GM18909 (cell line): Measurements from ENCODE around the gene KCNQ4.

ENCODE experiments used
- ATAC-seq: cut with Tn5 transposase; IDR thresholded peaks from one replicate; pipeline ENCODE4 v1.9.1; 2021; ENCODE audit warnings: mild to moderate bottlenecking; ENCODE audit not compliant: unreplicated experiment, poor library complexity

The KCNQ4 gene

DNA sequence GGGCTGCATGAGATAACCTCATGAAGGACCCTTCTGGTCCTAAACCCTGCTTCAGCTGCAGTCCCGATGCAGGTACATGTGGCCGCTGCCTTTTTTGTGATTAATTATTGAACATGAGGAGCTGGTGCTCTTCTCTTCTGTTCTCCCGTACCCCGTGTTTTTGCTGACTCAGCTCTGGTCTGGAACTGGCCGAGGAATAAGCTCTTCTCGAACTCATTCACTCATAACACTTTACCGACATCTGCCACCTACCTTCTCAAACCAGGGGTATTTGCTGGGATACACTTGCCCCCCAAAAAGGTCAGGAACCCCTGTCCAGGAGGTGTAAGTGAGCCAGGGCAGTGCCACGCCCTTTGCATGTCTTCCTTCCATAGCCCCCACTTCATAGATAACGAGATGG, 31.8 kb downstream of the KCNQ4 start:
- no peak for ATAC-seq

DNA sequence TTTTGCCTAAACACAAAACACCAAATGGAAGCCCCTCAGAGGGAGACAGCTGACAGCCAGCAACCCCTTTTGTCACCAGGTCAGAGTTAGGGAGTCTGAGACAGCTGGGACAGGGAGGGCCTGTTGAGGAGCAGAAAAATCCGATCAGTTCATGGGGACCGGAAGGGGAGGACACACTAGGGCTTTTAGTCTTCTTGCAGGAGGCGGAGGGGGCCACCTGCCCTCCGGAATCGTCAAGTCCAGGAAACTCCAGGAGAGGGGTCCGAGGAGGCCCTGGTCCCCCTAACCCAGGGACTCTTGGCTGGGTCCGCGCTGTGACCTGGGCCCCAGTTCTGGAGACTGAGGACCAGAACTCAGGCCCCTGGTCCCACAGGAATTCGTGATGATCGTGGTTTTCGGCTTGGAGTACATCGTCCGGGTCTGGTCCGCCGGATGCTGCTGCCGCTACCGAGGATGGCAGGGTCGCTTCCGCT, 34.2 kb downstream of the KCNQ4 start:
- peak; percentile 14 for ATAC-seq

DNA sequence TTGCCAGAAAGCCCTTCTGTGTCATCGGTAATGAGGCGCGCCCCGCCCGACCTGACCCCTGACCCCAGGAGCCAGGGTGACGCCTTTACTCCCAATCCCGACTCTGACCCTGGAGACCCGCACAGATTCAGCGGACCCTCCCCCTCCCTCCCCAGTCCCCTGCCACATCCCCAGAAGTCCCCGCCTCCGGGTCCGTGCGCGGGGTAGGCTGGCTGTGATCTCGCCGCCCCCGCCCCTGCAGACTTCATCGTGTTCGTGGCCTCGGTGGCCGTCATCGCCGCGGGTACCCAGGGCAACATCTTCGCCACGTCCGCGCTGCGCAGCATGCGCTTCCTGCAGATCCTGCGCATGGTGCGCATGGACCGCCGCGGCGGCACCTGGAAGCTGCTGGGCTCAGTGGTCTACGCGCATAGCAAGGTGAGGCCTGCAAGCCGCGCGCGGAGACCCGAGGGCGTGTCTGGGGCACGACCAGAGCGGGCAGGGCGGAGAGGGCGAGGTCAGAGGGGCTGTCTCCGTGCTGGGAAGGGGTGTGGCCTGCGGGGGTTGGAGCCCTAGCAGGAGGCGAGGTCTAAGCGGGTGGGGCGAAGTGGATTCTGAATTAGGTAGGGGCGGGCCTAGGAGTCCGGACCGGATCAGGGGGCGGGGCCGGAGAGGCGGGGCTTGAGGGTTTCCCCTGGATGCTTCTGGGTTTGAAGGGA, 34.8 kb downstream of the KCNQ4 start:
- peak; percentile 80 for ATAC-seq

DNA sequence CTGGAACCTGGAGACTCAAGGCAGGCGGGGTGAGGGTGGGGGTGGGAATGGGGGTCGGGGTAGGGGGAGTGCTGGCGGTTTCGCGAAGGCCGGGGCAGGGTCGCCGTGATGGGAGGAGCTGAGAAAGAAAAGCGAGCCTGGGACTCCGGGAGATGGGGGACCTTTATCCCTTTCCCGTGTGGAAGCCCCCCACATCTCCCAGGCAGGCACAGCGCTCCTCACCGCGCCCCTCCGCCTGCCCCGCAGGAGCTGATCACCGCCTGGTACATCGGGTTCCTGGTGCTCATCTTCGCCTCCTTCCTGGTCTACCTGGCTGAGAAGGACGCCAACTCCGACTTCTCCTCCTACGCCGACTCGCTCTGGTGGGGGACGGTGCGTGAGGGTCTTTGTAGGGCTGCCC, 35.5 kb downstream of the KCNQ4 start:
- ATAC-seq, result no peak

DNA sequence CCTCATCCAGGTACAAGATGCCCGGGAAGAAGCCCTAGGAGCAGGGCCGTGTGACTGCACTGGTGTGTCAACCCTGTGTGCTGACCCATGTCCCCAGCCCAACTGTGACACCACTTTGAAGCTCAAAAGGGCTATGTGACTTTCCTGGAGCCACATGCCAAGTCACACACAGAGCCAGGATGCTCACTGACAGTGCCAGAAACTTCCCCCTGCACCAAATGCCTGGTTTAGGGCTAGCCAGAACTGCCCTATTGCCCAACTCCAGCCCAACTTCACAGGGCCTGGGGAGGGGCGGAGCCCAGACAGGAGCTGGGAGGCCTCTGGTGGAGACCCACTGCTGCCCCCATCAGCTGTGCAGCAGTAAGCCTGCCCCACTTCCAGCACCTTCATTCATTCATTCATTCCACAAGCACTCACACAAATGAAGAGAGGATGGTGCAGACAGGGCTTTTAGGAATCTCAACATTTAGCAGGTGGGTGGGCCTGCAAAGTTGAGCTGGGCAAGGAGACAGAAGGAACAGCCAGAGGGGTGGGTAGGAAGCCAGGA, 36.7 kb downstream of the KCNQ4 start:
- no peak for ATAC-seq

DNA sequence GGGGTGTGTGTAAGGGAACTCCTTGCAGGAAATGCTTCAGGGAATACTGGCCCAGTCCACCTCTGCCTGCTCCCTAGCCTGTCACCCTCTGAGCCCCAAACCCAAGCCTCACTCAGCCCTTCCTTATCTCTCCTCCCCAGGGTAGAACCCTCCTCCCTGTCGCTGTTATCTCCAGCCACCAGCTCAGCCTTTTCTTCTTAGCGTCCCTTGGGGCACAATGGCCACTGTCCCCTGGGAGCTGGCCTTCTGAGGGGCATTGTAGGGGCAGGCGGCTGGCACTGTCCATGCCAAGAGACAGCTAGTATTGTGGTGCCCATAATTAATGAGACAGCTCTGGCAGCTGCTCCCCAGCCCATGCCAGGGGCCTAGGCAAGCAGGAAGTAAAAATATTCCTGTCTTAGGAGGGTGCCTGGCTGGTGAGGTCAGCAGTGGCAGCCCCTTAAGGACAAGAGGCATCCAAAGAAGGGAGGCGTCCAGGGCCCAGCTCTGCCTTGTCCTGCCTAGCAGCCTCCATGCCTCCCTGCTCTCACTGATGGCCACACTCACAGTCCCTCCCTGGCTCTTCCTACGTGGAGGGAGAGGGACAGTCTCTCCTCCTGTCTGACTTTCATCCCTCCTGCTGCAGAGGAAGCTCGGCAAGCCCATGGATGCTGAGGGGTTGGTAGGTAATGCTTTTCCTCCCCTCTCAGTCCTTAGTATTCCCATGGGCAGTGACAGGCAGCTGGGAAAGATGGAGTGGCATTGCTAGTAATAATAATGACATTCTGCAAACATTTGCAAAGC, 37.5 kb downstream of the KCNQ4 start:
- no peak for ATAC-seq

DNA sequence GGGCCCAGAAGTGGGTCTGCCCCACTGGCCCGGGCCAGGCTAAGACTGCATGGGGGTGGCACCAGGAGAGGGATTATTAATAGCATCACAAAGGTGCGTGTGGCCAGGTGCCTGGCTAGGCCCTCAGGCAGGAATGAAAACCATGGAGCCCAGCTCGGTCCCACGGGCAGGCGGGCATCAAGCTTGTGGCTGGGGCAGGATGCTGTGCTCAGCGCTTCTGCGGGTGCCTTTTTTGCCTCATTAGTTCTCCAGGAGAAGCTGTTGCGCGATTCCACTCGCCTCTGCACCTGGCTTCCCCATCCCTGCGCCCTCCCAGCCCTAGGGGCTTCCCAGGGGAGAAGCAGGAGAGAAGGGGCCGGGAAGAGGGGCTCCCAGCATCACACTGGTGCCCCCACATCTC, 39.3 kb downstream of the KCNQ4 start:
- ATAC-seq, result no peak

DNA sequence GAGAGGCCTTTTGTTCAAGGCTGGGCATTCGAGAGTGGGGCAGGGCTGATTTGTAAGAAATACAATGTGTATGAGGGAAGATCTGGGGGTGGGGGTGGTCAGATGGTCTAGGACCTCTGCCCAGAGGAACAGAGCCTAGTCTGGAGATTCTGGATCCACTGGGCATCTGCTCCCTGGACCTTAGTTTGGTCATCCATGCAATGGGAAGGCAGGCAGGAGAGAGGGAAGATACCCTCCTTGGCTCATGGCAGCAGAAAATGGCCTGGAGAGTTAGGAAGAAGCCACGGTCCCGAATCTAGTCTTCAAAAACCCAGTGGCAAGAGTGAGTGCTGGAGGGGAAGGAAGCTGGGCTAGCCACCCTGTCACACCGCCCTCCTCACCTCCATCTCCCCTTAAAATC, 39.8 kb downstream of the KCNQ4 start:
- no peak for ATAC-seq

DNA sequence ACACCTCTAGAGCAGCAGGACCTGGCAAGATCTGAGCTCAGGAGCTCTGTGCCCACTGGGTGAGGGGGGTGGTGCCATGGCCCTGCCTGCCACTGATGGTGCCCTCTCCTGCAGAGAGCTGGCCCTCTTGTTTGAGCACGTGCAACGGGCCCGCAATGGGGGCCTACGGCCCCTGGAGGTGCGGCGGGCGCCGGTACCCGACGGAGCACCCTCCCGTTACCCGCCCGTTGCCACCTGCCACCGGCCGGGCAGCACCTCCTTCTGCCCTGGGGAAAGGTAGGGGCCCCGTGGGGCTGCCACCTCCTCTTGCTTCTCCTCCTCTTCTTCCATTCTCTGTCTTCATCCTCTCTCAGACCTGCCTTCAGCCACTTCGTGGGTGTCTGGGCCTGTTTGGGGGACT, 40.4 kb downstream of the KCNQ4 start:
- no peak for ATAC-seq

DNA sequence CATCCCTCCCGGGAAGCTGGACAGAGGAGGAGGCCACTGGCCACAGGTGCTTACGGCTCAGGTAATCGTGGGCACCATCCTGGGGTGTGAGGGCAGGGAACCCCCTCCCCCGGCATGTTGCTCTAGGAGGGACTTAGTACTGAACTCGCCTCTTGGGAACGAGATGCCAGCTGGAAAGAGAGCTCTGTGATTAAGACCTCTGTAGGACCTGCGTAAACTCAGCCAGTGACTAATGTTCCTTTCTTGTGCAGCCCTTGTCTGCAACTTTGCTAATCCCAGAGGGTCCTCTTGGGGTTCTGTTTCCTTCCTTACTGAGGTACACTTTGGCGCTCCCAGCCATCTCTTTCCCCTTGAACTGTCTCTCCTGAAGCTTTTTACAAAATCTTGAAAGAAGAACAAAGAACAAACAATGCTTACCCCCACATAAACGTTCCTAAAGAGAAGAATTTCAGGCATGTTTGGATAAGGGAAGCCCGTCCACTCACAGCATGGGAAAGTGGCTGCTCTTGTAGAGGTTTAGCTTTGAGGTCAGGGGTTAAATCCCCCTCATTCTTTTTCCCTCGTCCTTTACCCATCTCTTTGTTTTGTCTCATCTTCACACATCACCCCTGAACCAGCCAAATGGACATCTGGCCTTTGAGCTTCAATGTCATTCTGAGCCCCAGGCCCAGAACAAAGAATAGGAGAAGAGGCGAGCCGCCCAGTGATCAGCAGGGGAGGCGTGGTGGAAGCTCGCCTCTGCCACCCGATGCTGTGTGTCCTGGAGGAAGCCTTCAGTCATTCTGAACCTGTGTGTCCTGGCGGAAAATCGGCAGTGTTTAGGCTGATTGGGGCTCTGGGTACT, 41.2 kb downstream of the KCNQ4 start:
- no peak for ATAC-seq

DNA sequence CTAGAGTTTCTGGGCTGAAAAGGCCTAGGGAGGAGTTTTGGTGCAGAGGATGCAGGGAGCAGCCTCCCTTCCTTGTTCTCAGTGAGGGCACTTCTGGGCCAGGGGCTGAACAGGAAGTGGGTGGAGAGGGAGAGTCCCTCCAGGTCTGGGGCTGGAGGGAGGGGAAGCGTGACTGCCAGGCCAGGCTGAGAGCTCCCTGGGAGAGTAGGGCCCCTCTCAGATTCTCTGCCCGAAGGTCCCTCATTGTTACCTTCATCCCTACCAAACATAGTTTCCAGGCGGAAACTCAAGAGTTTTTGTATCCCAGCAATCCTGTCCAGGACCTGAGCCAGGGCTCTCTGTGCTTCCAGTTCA, 41.8 kb downstream of the KCNQ4 start:
- peak; percentile 76 for ATAC-seq

DNA sequence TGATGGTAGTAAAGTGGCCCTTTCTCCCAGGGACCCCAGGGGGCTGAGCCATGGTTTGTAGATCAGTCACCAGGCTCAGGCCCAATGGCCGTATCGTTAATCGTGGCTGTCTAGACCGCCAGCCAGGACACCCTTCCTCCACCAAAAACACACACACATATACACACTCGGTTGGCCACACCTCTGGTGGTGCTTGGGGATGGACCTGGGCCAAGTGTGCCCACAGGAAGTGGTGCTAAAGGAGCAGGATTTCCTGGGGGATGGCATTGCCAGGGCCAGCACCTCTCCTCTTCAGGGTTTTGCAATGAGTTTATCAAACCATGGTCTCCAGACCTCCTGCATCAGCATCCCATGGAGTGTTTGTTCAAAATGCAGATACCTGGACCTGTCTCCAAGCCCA, 42.4 kb downstream of the KCNQ4 start:
- no peak for ATAC-seq

DNA sequence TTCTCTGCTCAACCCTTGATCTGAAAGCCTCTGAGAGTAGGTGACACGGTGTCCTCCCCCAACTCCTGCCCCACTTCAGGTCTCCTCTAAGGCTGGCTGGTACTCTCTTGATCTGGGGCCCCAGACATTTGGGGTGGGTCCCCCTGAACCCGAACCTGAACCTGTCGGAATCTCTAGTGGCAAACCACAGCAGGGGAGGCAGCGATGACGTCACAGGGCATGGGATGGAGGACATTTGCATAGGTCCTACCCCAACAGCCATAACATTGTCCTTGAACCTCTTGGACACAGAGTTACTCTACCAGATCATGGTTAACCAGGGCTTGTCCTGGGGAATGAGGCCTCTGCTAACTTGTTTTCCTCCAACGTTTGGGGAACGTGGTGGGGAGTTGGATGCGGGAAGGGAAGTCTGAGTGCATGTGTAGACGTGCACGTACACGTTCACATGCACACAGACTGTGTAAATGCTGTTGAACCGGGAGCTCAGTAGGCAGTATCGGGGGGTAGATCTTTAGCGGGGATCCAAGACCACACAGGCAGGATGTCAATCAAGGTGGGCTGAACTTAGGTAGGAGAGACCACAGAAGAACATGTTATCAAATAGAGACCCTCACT, 46.2 kb downstream of the KCNQ4 start:
- no peak for ATAC-seq

DNA sequence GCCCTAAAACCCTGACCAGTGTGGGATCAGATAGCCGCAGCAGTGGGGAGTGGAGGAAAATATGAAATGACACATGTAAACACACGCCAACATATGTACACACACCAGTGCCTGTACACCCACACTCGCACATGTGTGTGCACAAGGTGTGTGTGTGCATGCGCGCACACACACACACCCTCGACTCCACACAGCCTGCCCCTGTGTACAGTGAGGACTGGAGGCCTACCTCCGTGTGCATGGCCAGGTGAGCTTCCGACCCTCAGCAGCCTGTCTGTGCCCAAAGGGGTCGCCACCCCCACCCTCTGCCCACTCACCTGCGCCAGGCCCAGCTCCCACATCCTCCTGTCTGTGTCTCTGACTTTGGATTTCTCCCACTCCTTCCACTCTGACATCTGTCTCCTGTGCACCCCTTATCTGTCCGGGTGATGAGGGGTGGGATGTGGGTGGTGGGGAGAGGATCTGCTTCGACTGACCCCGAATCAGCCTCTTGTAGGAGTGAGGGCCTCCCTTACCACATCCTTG, 46.9 kb downstream of the KCNQ4 start:
- no peak for ATAC-seq

DNA sequence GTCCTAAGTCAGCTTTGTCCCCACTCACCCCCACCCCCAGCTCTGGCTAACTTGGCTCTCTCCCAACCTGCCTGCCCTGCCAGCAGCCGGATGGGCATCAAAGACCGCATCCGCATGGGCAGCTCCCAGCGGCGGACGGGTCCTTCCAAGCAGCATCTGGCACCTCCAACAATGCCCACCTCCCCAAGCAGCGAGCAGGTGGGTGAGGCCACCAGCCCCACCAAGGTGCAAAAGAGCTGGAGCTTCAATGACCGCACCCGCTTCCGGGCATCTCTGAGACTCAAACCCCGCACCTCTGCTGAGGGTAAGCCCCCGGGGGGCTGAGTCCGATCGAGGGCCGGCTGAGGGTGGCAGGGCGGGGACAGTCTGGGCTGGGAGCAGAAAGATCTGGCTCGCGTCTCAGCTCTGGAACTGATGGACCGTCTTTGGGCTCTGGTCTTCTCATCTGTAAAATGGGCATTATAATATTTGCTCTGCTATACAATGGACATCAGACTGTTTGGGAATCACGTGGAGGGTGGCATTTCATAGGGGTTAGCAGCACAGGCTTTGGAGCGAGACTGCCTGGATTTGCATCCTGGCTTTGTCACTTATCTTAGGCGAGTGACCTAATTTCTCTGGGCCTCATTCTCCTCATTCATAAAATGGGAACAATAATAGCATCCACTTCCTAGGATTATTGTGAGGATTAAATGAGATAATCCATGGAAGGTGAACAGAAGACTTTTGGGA, 47.6 kb downstream of the KCNQ4 start:
- ATAC-seq, result no peak

DNA sequence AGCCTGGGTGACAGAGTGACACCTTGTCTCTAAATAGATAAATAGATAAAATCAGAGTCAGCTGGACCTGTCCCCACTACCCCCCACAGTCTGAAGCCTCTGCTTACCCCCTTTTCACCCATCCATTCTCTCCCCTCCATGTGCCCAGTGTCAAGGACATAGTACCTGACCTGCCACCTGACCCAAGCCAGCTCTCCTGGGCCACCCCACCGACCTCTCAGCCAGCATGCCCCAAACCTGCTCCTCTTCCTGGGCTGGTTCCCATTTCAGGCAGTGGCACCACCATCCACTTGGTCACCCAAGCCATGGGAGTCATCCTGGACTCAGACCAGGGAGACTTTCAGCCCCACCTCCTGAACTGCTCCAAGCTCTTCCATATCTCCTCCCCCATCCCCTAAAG, 50.4 kb downstream of the KCNQ4 start:
- ATAC-seq, result no peak

DNA sequence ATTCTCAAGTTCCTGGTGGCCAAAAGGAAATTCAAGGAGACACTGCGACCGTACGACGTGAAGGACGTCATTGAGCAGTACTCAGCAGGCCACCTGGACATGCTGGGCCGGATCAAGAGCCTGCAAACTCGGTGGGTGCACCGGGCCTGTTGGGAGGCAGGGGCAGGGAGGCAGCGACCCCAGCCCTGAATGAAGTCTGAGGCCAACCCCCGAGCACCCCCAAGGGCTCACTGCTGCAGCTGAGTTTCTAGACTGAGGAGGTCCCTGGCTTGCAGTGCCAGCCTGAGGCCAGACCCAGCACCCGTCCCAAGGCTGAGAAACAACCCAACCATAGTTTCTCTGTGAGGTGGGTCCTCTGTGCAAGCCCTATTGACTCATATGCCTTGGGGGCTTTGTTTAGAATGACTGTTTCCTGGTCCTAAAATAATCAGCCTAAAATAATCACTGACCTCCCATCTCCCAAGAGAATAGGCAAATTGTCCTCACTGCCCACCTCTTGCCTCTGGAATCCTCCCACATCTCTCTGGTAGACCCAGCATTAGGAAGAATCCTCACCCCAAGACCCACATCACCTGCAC, 51.5 kb downstream of the KCNQ4 start:
- ATAC-seq, result no peak

DNA sequence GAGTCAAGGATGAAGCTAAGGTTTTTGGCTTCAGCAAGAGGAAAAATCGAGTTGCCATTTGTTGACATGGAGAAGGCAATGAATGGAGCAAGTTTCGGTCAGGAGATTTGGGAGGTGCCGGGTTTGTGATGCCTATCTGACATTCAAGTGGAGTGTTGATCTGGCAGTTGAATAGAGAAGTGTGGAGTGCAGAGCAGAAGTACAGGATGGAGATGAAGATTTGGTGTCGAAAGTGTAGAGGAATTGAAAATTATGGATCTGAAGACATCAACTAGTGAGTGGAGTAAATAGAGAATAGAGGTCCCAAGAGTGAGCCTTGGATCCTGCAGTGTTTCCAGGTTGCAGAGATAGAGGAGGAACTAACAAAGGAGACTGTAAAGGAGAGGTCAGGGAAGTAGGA, 52.7 kb downstream of the KCNQ4 start:
- ATAC-seq, result no peak

DNA sequence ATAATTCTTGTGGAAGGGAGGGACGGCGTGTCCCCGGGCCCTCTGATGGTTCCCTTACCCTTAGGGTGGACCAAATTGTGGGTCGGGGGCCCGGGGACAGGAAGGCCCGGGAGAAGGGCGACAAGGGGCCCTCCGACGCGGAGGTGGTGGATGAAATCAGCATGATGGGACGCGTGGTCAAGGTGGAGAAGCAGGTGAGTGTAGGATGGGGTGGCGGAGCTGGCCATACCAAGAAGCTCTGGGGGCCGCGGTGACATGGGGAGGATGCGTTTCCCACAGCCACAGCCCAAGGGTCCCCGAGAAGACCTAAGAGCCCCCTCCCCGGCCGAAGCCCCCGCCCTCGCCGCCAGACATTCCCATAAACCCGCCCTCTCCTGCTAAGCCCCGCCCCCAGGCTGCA, 54.0 kb downstream of the KCNQ4 start:
- ATAC-seq, result no peak
